AG10803 (cell line): Measurements from ENCODE around the gene FAM81B.

ENCODE experiments used
- DNase-seq: peaks from one replicate; pipeline ENCODE4 v3.0.0; 2010; ENCODE audit warnings: low read depth
- H3K4me3 ChIP-seq: 2 replicates; pipeline ENCODE4 v1.5.1; 2011; ENCODE audit warnings: mild to moderate bottlenecking, low read length, control low read depth
- CTCF ChIP-seq: conservative IDR thresholded peaks from 2 replicates; pipeline ENCODE4 v1.5.1; 2011; ENCODE audit warnings: mild to moderate bottlenecking, low read length, control low read depth, inconsistent platforms

The FAM81B gene

DNA sequence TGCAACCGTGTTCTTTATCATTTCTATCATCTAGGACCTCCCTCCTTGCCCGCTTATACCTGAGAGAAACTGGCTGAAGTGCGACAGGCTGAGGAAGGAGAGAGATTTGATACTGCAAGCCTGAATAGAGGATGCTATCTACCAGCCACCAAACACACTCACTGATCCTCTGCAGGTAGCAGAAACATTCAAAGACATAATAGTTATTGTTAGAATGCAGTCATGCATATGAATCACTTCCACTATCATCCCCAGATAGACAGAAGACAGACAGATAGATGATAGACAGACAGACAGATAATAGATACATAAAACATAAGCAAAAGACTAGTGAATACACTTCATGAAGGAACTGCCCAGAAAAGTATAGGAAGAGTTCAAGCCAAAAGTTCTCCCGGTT is 32.9 kb downstream of the FAM81B start:
- TF ChIP-seq CTCF: no peak
- no peak for DNase-seq
- no peak overlapping the region for H3K4me3 ChIP-seq

- H3K4me3 ChIP-seq: no peak overlapping the region
Observed at GRCh38 chr5:95424526-95424925, 33.4 kb downstream of the FAM81B start.

GRCh38 chr5:95426227-95426626 is 35.1 kb downstream of the FAM81B start:
- no peak overlapping the region for H3K4me3 ChIP-seq
- no peak for TF ChIP-seq CTCF
- DNase-seq: no peak

More at GRCh38 chr5:95424526-95424925, 33.4 kb downstream of the FAM81B start:
- no peak for DNase-seq
- no peak for TF ChIP-seq CTCF

- no peak overlapping the region for H3K4me3 ChIP-seq
- TF ChIP-seq CTCF: no peak
- DNase-seq: no peak
Observed at GRCh38 chr5:95432779-95433178, 41.6 kb downstream of the FAM81B start.

GRCh38 chr5:95439801-95440493 is 48.8 kb downstream of the FAM81B start:
- TF ChIP-seq CTCF: no peak
- H3K4me3 ChIP-seq: no peak overlapping the region
- no peak for DNase-seq

GRCh38 chr5:95440825-95441224 is 49.7 kb downstream of the FAM81B start:
- DNase-seq: no peak
- TF ChIP-seq CTCF: no peak
- H3K4me3 ChIP-seq: no peak overlapping the region

DNA sequence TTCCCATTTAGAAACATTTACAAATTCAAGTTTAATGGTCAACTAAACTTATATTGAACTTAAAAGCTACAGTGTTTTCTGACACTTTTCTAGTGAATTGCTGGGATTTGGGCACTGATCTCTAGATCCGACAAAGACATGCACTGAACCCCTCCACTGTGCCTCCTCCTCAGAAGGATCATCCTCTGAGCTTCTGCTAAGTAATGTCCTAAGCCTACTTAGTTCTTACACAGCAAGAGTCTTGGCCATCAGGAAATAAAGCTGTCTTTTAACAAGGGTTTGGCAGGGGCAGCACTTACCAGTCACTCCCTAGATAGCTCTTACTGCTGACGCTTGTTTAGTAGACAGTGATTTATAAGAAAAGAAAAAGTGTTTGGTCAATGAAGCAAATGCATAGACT is 50.5 kb downstream of the FAM81B start:
- no peak for DNase-seq
- no peak for TF ChIP-seq CTCF
- H3K4me3 ChIP-seq: no peak overlapping the region
